ENCODE data around the gene CTXND1.
"Not testable (repeated sequence)": the region's sequence is repeated elsewhere in the genome, so short reads cannot be mapped to it uniquely, and the experiment has no call there.

The CTXND1 gene

GRCh38 chr15:80155378-80156175 lies 96.4 kb downstream of the CTXND1 start:
- not testable (repeated sequence) for DNase-seq

GRCh38 chr15:80155001-80155377 lies 97.0 kb downstream of the CTXND1 start:
- no peak for DNase-seq

DNA sequence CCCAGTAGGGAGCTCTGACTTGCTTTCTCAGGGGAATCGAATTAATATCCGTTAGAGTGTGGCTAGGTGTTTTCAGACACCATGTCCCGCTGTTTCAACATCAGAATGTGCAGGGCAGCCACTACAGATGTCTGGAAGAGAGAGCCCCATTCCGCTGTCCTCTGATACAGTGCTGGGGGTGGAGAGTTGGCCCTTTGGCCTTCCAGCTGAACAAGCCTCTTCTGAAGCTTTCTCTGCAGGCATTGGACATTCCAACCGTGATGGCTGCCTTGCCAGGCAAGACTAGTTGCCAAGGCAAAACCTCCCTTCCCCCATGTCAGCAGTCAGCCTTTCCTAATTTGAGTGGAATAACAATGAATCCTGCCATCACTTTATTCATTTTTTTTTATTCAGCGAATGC lies 97.7 kb downstream of the CTXND1 start:
- DNase-seq: no peak

- no peak for DNase-seq
Observed at GRCh38 chr15:80153900-80154299, 98.1 kb downstream of the CTXND1 start.

DNA sequence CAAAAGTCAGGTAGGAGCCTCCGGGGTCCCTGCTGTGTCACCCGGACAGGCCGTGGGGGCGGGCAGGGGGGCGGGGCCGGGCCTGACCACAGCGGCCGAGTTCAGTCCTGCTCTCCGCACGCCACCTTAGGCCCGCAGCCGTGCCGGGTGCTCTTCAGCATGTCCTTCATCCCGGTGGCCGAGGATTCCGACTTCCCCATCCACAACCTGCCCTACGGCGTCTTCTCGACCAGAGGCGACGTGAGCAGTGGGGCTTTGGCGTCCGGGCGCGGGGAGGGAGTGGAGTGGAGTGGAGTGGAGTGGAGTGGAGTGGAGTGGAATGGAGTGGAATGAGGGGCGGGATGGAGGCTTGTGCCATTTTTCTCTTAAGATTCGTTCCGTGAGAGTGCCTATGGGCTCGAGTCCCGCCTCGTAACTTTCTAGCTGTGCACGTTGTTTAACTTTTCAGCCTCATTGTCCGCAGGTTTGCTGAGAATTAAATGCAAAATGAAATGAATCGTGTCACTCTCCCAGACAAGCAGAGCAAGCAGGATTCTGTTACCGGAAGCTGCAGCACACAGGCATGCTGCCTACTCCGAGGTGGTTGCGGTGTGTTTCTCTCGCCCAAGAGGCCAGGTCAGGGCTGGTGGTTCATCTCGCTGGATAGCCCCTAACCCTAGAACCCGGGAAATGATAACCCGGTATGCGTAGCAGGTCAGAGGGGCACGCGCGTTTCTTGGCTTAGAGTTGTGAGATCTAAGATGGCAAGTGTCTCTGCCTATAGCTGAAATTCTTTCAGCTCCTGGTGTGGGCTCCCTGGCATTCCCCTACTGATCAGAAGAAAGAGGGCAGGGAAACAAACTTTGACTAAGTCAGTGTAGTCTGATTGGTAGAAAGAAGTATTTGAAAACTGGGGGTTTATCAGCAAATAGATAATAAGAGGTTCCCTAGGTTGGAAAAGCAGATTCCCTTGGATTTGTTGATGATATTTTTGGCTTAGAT lies 98.8 kb downstream of the CTXND1 start, which contains the start of gene FAH:
Gene FAH, plus strand, starts transcription at position 104 of the 981 bp plus-strand sequence. Its CDS starts 56 bp downstream, at position 160.
- peak; percentile 75 for DNase-seq

GRCh38 chr15:80152180-80152895 lies 99.7 kb downstream of the CTXND1 start:
- peak; percentile 95 for DNase-seq

DNA sequence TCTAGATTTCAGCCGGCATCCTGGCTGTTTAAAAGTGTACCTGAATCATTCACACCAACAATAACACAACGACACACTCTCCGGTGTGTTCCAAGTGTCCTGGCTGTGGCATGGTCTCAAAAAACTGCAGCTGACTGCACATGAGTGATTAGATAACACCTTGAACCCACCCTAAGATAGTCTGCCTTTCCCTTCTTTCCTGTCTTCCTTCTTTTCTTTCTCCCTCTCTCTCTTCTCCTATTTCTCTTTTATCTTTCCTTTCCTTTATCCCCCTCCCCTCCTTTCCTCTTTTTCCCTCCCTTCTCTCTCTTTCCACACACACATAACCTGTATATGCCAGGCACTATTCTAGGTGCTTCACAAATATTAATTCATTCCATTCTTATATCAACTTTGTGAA lies 100.4 kb downstream of the CTXND1 start:
- DNase-seq: no peak

- no peak for DNase-seq
Observed at GRCh38 chr15:80151148-80151547, 100.9 kb downstream of the CTXND1 start.
